ENCODE measurements around the gene PHF21A.

The PHF21A gene

DNA sequence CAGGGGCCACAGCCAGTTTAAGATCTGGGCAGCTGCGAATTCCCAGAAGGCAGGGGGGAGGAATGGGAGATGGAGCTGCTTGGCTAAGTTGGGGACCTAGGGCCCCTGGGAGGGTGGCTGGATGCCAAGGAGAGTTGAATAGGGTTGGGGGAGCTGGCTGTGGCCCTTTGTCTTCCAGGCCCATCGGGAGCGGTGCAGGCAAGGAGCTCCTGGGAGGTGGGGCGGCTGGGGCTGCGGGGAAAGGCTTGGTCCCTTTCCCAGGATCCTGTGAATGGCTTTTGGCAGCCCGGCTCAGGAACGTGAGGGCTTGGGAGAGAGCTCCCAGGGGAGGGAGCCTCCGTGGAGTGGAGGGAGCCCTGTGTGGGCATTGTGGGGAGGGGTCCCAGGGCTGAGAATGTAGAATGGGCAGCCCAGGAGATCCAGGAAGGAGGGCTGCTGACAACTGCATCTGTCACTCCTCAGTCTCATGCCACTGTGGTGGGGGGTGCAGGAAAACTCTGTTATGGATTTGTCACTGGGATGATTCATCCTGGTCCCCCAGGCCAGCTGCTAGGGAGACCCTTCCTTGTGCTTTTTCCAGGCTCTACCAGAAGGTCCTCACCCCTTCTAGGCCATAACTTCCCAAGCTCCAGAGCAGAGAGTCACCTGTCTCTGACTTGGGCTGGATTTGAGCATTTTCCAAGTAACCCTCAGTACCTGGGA is 220.2 kb downstream of the PHF21A start:
- H3K27ac ChIP-seq = no peak overlapping the region; the same call in 1 of the 2 replicates
- TF ChIP-seq, protein P1, sequence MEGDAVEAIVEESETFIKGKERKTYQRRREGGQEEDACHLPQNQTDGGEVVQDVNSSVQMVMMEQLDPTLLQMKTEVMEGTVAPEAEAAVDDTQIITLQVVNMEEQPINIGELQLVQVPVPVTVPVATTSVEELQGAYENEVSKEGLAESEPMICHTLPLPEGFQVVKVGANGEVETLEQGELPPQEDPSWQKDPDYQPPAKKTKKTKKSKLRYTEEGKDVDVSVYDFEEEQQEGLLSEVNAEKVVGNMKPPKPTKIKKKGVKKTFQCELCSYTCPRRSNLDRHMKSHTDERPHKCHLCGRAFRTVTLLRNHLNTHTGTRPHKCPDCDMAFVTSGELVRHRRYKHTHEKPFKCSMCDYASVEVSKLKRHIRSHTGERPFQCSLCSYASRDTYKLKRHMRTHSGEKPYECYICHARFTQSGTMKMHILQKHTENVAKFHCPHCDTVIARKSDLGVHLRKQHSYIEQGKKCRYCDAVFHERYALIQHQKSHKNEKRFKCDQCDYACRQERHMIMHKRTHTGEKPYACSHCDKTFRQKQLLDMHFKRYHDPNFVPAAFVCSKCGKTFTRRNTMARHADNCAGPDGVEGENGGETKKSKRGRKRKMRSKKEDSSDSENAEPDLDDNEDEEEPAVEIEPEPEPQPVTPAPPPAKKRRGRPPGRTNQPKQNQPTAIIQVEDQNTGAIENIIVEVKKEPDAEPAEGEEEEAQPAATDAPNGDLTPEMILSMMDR (conservative IDR thresholded peaks at IDR 0.05) = no peak
- TF ChIP-seq ZFX (IDR thresholded peaks at IDR 0.05) = no peak

DNA sequence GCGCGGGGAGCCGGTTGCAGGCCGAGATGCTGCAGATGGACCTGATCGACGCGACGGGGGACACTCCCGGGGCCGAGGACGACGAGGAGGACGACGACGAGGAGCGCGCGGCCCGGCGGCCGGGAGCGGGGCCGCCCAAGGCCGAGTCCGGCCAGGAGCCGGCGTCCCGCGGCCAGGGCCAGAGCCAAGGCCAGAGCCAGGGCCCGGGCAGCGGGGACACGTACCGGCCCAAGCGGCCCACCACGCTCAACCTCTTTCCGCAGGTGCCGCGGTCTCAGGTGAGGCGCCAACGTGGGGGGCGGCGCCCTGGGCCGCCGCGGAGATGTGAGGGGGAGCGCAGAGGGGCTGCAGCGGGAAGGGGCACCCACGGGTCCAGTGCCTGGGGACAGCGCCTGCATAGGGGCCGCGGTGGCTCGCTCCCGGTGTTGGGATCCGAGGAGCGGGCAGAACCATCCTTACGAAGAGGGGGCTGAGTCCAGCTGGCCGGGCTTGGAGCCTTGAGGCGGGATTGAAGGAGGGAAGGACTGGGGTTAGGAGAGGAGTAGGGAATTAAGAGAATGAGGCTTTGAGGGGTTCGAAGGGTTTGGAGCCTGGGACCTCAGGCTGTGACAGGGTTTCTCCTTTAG is 221.0 kb downstream of the PHF21A start:
- H3K27ac ChIP-seq = peak overlapping the region; percentile 77

GRCh38 chr11:45899448-45900174 is 221.6 kb downstream of the PHF21A start:
- peak overlapping the region; percentile 77 for H3K27ac ChIP-seq
- no peak for TF ChIP-seq ZFX (IDR thresholded peaks at IDR 0.05)
- TF ChIP-seq, protein P1 (conservative IDR thresholded peaks at IDR 0.05) = no peak

More for the DNA sequence above, 221.0 kb downstream of the PHF21A start:
- TF ChIP-seq ZFX (IDR thresholded peaks at IDR 0.05) = peak; percentile 79; the same call in 1 of the 2 replicates

GRCh38 chr11:45899086-45899447 is 222.2 kb downstream of the PHF21A start:
- TF ChIP-seq, protein P1 (conservative IDR thresholded peaks at IDR 0.05) = no peak
- TF ChIP-seq ZFX (IDR thresholded peaks at IDR 0.05) = no peak
- peak overlapping the region; percentile 77 for H3K27ac ChIP-seq

DNA sequence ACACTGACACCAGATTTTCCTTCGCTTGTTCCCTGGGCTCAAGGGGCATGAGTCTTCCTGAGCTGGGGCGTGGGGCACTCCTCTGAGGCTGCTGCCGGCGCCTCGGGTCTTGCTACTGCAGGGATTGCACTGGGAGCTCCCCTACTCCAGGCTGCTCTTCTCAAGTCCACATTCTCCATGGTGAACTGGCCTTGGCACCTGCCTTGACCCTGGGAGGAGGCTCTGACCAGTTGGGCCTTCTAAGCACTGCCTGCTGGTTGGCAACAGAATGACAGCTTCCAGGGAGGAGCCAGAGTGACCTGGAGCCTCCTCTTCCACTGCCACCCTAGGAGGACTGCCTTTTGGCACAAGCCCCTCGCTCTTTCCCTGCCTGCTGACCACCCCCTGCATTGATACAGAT is 223.7 kb downstream of the PHF21A start:
- H3K27ac ChIP-seq = no peak overlapping the region
- TF ChIP-seq, protein P1 (conservative IDR thresholded peaks at IDR 0.05) = no peak
- TF ChIP-seq ZFX (IDR thresholded peaks at IDR 0.05) = no peak

DNA sequence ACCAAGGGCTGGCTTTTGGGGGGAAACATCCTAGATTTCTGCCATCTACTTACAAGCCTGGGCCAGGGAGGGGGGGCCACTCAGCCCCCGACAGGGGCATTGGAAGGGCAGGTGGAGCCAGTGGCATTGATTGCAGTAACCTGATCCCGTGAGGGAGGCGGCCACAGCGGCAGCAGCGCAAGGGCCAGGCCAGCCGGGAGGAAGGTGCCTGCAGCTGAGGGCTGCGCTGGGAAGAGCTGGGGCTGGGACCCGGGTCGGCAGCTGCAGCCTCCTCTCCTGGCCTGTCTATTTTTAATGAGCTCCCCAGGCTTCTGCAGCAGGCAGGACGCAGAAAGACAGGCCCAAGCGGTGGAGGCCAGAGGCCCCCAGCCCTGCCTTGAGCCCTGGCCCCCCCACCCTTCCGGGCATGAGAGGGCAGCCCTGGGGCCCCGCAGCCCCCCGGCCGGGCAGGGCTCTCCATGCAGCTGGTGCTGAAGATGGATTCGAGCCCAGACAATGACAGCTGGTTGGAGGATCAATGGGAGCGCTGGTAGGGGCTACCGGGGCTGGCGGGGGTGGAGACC is 224.8 kb downstream of the PHF21A start:
- H3K27ac ChIP-seq = no peak overlapping the region
- TF ChIP-seq ZFX (IDR thresholded peaks at IDR 0.05) = no peak
- TF ChIP-seq, protein P1 (conservative IDR thresholded peaks at IDR 0.05) = no peak

- TF ChIP-seq, protein P1 (conservative IDR thresholded peaks at IDR 0.05) = no peak
- no peak for TF ChIP-seq ZFX (IDR thresholded peaks at IDR 0.05)
- H3K27ac ChIP-seq = no peak overlapping the region
Measured at GRCh38 chr11:45895553-45896259, 225.5 kb downstream of the PHF21A start.
